Epidermal melanocyte (primary cell): ENCODE data around the gene FAM210A.
"Not testable (repeated sequence)": the region's sequence is repeated elsewhere in the genome, so short reads cannot be mapped to it uniquely, and the experiment has no call there.

Experiments
- DNase-seq: peaks from one replicate; pipeline ENCODE4 v3.0.0; 2011; ENCODE audit warnings: low spot score; ENCODE audit not compliant: insufficient read length

Gene FAM210A

DNA sequence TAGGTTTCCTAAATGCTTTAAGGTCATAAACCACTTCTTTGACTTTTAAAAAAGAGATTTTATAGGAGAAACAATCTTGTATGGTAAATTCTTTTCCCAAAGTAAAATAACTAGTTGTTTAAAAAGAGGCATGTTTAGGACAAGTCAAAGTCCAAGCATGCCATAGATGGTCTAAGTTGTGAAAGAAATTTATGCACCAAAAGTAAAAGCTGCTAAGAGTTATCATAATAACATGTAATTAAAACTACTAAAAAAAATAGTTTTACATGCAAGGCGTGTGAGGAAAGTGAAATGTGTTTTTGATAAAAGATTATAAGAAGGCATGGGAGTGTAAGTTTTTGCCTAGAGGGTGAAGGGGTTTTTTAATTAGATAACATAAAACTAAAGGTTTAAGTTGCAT, 22.5 kb downstream of the FAM210A start:
- no peak for DNase-seq

DNA sequence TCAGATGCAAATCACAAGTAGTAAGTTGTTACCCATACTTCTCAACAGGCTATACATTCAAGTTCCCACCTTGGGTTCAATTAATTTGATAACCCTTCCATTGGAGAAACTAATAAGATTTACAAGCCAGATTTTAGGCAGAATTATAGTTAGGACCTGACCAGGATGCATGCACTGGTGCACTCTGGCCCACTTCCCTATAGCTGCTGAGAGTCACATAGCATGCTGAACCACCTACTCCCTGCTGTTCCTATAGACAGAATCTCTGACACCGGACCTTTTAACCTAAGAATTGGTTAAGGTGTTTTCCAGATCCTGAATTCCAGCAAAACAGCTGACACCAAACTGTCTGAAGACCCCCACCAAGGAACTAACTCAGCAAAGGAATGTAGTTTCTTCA, 26.2 kb downstream of the FAM210A start:
- DNase-seq = no peak

DNA sequence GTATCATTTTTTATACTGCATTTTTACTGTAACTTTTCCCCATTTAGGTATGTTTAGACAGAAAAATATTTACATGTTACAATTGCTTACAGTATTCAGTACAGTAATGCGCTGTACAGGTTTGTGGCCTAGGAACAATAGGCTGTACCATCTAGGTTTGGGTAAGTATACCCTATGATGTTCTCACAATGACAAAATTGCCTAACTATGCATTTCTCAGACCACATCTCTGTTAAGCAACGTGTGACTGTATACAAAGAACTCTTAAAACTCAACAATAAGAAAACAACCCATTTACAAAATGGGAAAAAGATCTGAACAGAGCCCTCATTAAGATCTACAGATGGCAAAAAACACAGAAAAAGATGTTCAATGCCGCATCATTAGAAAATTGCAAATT, 29.4 kb downstream of the FAM210A start:
- no peak for DNase-seq

DNA sequence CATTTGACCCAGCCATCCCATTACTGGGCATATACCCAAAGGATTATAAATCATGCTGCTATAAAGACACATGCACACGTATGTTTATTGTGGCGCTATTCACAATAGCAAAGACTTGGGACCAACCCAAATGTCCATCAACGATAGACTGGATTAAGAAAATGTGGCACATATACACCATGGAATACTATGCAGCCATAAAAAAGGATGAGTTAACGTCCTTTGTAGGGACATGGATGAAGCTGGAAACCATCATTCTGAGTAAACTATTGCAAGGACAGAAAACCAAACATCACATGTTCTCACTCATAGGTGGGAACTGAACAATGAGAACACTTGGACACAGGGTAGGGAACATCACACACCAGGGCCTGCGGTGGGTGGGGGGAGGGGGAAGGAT, 31.0 kb downstream of the FAM210A start:
- DNase-seq = not testable (repeated sequence)

DNA sequence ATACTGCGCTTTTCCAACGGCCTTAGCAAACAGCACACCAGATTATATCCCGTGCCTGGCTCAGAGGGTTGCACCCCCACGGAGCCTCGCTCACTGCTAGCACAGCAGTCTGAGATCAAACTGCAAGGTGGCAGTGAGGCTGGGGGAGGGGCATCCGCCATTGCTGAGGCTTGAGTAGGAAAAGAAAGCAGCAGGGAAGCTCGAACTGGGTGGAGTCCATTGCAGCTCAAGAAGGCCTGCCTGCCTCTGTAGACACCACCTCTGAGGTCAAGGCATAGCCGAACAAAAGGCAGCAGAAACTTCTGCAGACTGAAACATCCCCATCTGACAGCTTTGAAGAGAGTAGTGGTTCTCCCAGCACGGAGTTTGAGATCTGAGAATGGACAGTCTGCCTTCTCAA, 36.3 kb downstream of the FAM210A start:
- not testable (repeated sequence) for DNase-seq

DNA sequence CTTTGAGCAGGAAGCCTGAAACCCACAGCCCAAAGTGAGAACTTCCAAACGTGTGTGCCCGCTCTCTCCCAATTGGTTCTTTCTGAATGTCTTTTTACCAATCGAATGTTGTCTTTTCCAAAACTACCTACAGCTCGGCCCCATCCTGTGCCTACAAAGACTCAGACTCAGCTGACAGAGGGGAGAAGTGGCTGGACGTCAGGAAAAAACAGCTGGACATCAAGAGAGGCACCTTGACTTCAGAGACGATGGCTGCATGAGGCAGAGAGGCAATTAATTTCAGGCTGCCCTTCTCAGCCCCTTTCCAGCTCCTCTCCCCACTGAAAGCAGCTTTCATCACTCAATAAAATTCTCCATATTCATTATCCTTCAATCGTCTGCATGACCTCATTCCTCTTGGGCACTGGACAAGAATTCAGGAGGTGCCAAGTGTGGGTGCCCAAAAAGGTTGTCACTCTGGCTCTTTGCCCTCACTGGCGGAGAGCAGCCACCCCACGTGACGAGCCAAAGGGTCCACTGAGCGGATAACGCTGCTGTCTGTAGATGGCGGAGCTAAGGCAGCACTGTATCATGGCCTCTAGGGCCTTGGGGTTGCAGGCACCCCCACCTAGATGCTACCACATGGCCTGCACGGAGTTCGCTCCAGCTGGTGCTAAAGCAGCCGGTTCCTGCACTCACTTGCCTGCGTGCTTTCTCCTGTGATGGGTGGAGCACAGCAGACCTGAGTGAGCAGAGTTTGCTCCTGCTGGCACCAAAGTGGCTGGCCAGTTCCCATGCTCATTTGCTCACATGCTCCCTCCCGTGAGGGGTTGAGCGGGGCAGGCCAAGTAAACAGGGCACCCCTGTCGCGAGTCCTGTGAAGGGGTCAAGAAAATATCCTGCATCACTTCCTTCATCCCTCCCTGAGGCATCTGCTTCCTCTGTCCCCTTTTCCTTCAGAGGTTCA, 37.9 kb downstream of the FAM210A start:
- no peak for DNase-seq

DNA sequence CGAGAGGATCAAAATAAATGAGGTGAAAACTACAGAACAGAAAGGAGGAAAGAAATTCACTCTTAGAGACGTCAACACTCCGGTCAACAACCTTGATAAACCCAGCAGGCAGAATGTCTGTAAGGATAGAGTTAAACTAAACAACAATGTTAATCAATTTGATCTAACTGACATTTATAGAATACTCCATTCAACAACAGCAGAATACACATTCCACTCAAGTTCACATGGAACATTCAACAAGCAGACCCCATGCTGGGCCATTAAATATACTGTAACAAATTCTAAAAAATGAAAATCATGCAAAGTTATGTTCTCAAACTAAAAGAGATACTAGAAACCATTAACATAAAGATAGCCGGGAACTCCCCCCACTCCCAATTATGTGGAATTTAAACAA, 41.8 kb downstream of the FAM210A start:
- DNase-seq = no peak

DNA sequence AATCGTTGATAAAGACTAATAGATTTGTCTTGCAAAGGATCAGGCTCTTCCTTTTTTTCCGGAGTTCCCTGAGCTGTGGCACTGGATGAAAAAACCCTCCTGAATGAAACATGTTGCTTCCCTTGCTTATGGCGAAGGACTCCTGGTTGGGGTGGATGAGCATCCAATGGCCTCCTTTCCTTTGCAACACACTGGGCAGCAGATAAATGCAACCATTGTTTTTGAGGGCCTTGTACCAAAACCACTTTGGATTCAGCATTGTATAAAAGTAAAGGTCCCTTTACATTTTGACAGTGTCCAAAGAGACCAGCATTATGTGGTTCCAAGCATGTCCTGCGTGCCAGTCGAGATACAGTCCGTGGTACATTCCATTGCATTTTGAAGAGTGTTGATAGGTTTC, 44.7 kb downstream of the FAM210A start:
- no peak for DNase-seq

DNA sequence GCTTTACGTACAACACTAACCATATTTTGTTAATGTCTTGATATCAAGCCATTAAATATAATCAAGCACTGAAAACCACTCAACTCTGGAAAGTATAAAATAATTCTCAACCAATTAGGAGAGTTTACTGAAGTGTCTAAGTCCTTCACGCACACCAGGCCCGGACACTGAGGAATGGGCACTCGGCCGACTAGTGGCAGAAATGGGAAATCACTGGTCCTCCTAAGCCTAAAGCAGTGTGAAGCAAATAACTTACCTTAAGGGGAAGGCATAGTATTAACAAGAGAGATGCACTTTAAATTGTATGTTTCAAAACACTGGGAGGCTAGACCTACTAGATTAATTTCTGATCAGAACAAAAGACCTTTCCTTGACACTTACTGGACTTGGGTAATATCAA, 45.7 kb downstream of the FAM210A start:
- no peak for DNase-seq

DNA sequence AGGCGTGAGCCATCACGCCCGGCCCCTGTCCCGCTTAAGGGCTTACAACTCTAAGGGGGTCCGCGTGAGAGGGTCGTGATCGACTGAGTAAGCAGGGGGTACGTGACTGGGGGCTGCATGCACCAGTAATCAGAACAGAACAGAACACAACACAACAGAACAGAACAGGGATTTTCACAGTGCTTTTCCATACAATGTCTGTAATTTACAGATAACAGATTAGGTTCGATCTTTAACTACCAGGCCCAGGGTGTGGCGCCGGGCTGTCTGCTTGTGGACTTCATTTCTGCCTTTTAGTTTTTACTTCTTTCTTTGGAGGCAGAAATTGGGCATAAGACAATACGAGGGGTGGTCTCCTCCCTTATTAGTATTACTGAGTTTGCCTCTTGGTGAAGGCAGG, 49.0 kb downstream of the FAM210A start:
- not testable (repeated sequence) for DNase-seq

DNA sequence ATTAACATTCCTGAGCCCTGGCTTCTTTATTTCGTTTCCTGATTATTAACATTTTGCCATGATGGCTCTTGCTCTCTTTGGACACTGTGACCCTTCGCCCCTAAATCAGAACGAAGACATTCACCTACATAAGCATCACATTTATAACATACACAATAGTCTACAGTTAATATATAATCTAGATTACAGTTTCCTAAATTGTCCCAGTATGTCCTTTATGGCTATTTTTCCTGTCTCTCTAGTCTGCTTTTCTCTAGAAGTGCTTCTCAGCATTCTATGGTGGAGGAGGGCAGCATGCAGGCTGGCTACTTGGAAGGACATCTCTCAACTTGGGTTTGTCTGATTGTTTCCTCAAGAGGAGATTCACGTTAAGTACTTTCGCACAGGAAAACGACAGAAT, 49.9 kb downstream of the FAM210A start:
- no peak for DNase-seq

DNA sequence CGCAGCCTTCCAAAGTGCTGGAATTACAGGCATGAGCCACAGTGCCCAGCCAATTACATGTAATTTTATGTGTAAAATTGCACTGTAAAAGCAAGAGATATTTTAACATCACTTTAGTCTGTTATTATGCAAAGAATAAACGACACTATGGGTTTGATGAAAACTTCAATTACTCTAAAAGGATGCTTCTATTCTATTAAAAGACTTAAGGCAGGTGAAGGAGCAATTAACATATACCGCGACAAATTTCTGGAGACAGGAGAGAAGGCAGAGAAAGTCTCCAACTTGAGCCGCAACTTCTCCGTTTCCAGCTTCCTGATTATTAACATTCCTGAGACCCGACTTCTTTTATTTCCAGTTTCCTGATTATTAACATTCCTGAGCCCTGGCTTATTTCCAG, 53.7 kb downstream of the FAM210A start:
- DNase-seq = no peak

DNA sequence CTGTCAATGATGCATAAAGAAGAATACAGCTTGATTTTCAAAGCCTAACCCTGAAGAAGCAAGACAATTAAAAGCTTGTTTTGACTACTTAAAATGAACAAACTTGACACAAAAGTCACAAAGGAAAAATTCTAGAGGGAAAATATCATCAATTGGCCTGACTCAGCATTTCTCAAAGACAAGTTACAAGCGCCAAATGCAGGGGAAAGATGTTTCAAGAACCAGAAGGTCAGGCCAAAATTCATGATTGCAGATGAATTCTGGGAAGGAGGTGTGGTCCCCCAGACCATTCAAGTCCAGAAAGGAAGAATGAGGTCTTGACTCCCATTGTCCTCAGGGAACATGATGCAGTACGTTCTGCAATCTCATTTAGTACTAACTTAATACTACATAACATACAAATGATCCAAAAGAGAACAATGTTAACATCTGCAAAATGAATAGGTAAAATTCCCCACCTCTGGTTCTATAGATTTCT, 64.5 kb downstream of the FAM210A start:
- no peak for DNase-seq

DNA sequence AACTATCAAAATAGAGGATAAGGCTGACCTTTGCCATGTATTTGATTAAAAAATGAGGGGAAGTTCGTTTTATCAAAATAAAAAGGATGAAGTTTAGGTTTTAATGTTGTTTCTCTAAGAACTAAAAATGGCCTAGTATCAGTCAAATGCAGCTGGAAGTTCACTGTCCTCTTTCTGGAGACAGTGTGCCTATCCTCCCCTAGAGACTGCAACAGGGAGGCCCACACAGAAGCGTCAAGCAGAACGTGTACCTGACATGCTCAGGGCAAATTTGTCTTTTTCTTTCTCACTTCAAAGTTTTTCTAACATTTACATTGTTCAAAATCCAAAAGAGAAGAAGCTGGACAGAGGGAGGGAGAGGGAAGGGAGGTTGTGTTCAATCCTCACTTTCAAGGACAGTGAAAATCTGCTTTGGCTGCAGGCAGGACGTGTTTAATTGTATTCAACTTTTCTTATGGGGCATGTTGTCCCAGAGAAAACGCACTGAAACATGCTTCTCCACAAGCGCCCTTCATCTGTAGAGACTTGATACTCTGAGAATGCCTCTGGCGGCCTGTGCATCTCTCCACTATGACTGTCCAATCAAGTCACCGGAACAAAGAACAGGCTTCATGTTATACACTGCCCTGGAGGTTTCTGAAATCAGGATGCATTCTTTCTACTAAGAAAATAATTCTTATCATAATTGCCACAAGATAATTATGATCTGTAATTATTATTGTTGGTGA, 65.1 kb downstream of the FAM210A start:
- DNase-seq = no peak

DNA sequence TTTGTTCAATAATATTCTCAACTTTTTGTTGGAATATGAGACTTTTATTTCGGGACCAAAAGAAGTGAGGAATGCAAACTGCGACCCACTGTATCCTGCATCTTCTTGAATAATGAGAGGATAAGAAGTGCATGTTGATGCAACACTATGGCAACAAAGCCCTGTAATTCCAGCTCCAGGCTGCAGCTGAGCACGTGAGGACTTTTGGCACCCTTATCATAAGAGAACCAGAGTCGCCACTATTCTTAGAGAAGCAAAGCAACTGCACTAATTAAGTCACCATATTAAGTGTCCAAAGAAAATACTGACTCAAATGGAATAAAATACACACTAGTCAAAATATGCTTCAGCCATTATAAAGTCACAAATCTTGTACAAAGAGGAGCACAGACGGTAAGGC, 65.8 kb downstream of the FAM210A start:
- no peak for DNase-seq

DNA sequence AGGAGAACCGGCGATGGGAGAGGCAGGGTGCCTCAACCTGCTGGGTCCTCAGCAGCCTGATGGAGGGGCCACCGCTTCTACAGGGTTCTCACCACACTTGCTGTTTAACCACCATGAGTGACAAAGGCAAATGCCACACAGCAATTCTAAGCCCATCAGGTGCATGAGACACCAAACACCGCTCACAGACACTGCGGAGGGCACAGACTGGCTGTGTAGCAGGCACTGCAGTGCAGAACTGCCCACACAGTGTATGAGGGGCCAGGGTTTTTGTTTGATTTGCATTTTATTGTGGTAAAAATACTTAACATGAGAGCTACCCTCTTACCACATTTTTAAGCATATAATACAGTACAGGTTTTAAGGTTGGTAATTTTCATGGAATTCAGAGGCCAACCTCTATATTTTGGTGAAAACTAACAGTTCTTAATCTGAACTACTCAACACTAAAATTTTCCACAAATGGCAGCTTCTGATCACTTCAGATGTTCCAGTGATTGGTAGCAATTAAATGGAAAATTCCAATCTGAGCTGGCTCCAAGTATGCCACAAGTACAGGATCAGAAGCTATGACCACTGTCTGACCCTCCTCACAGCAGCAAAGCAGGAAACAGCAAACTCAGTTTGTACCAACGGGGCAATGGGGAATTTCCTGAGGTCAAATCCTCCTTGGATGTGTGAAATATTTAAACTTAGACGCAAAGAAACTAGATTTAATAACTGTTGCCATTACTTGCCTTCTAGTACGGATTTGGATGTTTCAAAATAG, 67.7 kb downstream of the FAM210A start:
- no peak for DNase-seq

DNA sequence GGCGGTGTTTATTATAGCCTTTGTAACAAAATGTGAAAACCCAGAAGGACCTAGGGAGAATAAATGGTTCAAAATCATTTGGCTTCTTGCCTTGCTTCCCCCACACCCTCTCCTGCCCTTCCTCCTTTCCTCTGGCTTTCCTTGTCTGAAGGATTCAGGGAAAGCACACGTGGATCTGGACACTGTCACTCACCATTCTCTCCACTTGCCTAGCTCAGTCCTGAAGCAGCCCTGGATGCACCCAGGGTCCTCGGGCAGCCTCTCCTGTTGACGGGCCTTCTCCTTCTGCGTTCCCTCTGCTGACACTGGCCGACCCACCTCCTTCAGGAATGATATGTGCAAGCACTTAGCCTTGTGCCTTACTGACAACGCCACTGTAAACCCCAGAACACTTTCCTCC, 68.4 kb downstream of the FAM210A start:
- DNase-seq = no peak

DNA sequence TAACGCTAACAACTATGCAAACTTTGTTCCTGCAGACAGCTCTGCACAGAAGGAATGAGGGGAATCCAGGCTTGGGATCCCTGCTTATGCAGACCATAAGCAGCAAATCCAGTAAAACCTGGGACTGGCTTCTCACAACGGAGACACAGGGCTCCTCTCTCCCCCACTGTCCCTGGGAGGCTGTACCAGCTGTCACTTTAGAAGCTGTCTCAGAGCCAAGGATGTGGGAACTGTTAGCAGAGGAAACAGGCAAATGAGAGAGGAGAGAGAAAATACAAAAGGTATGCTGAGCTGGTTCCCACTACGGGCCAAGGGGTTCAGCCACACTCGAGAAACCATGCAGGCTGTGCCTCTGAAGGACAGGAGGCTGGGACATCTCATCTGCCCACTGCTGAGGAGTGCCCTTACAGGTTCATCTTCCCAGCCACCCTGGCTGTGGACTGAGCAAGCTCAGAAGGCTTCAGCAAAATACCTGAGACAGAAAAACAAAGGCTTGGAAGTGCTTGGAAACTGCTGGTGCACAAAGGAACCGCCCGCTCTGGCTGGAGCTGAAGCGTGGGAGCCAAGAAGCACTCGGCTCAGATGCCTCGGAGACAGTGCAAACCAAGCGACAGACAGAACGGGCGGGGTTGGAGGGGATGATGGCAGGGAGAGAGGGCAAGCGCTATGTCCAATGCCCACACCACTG, 72.5 kb downstream of the FAM210A start:
- no peak for DNase-seq

DNA sequence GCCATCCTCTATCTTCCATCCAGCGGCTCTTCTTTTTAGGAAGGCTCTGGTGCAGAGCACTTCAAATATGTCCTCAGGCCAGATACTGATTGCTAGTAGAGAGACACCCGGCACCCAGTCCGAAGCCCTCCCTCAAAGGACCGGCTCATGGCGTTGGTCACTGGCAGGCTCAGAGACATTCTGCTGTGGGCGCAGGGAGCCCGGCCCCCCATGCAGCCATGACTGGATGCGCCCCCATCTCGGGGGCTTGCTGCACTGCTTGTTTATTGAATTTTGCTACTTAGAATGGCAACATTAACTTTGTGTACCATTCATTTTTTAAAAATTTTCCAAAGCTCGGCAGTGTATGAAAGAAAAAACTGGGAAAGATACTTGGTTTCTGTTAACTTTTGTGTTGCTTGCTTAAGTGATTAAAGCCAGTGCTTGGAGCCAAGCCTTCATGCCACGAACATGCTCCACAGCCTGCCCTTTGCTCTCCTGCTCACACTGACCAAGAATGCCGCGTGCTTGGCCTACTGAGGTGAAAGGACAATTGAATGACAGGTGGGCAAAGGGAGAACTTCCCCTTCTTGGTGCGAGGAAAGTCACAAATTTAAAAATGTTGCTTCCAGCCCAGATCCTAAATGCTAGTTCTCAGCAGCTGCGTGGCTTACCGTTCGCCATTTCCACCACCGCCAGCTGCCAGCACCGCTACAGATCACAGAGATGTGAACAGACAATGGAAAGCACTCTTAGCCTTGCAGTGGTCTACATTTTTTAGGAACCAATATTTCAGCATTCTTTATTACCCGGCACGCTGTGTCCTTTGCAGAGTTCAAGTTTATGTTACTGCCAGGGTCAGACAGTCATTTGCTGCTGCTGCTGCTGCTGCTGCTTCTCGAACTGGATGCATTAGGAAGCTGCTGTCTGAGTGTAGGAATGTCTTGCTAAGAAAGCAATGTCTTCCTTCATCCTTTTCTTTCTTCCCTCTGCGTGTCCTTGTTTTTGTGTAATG, 76.7 kb downstream of the FAM210A start:
- no peak for DNase-seq

DNA sequence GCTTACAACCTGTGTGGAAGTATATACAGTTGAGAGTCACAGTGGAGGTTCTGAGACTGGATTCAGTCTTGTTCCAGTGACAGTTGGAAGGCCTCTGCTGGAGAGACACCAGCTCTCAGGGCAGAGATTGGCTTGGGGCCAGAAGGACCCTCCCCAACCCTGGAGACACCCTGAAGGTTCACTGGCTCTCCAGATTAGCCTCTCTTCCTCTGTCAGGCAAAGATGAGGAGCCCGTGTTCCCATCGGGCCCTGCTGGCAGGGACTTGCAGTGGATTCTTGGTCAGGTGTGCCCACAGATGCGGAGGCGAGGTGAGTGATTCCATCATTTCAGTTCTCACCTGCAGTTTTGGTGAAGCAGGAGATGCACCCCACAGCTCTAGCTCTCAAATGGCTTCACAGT, 78.6 kb downstream of the FAM210A start:
- DNase-seq = no peak
